ENCODE results near the gene DDOST.

DDOST gene

GRCh38 chr1:20683614-20684013, 22.4 kb upstream of the DDOST start:
- TF ChIP-seq GATA3 (IDR thresholded peaks at IDR 0.05; ENCODE audit: low read depth, low read length), result no peak

DNA sequence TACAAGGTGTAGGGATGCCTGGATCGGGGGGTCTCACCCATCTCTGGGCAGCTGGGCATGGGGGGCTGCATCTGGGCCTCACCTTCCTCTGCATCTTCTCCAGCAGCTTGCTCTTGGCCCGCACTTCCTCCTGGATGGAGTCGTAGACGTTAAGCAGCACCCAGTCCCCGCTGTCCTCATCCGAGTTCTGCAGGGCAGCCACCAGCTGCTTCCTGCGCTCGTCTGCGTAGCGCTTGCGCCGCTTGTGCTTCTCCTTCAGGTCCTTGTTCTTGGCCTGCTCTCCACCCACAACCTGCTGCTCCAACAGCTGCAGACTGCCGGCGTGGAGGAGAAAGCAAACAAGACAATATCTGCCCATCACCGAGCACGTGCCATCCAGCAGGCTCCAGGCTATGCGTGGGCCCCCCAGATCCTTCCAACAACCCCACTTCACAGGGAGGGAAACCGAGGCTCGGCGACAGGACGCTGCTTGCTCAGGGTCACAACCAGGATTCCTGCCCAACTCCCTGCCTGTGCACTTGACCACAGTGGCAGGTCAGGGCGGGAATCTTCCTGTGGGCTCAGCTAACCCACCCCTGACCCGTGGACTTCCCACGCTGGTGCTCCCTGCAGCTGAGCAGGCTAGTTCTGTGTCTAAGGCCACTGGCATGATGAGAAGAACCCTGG, 21.5 kb upstream of the DDOST start:
- TF ChIP-seq GATA2 (IDR thresholded peaks at IDR 0.05; ENCODE audit: low read depth, low read length) (no peak), GATA3 (IDR thresholded peaks at IDR 0.05; ENCODE audit: low read depth, low read length) (no peak)

GRCh38 chr1:20681999-20682398, 20.8 kb upstream of the DDOST start:
- TF ChIP-seq GATA3 (IDR thresholded peaks at IDR 0.05; ENCODE audit: low read depth, low read length), result no peak
- no peak for TF ChIP-seq GATA2 (IDR thresholded peaks at IDR 0.05; ENCODE audit: low read depth, low read length)

DNA sequence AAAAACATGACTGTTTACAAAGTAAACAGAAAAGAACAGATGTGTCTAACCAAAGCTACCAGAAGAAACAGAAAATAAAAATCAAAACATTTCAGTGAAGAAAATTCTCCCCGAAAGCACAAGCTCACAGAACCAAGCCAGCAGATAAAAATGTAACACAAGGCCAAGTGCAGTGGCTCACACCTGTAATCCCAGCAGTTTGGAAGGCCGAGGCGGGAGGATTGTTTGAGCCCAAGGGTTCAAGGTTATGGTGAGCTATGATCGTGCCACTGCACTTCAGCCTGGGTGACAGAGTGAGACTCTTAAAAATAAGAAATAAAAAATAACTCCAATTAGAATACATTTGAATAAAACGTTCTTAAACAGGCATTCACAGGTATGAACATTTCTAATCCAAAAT, 19.1 kb upstream of the DDOST start:
- TF ChIP-seq GATA3 (IDR thresholded peaks at IDR 0.05; ENCODE audit: low read depth, low read length), result no peak

GRCh38 chr1:20678599-20678998, 17.4 kb upstream of the DDOST start:
- TF ChIP-seq GATA2 (IDR thresholded peaks at IDR 0.05; ENCODE audit: low read depth, low read length), result no peak

GRCh38 chr1:20672265-20672632, 11.1 kb upstream of the DDOST start:
- TF ChIP-seq GATA2 (IDR thresholded peaks at IDR 0.05; ENCODE audit: low read depth, low read length) (no peak), GATA3 (IDR thresholded peaks at IDR 0.05; ENCODE audit: low read depth, low read length) (no peak)

DNA sequence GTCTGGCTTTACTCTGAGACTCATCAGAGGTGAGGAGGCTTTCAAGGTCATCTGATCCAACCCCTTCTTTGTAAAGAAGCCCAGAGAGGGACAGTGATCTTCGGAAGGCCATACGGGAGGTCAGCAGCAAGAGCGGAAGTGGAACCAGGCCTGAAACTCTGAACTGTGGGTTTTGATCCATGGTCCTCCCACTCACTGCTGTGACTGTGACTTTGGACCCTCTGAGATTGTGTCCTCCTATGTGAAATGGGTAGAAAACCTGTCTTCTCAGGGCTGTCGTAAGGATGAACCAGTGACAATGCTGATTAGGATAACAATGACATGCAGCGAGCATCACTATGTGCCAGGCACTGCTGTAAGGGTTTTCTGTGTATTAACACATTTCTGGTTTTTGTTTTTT, 9.8 kb upstream of the DDOST start:
- no peak for TF ChIP-seq GATA2 (IDR thresholded peaks at IDR 0.05; ENCODE audit: low read depth, low read length)
- no peak for TF ChIP-seq GATA3 (IDR thresholded peaks at IDR 0.05; ENCODE audit: low read depth, low read length)

DNA sequence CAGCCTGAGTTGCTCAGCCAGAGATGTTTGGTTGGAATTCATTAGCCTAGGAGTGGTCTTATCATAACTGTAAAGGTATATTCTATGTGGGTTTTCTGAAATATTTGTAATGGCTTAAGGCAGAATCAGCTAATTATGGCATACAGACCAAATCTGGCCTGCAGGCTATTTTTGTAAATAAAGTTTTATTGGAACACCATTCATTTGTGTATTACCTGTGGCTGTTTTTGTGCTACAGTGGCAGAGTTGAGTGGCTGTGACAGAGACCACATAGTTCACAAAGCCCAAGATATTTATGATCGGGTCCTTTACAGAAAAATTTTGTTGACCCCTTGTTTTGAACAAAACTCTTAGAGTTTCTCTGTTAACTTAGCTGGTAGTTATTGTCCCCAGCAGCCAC, 7.4 kb upstream of the DDOST start:
- TF ChIP-seq GATA3 (IDR thresholded peaks at IDR 0.05; ENCODE audit: low read depth, low read length), result no peak
- no peak for TF ChIP-seq GATA2 (IDR thresholded peaks at IDR 0.05; ENCODE audit: low read depth, low read length)

- TF ChIP-seq GATA3 (IDR thresholded peaks at IDR 0.05; ENCODE audit: low read depth, low read length), result no peak
- TF ChIP-seq GATA2 (IDR thresholded peaks at IDR 0.05; ENCODE audit: low read depth, low read length), result no peak
These were observed 5.6 kb upstream of the DDOST start for GRCh38 chr1:20666804-20667203.

DNA sequence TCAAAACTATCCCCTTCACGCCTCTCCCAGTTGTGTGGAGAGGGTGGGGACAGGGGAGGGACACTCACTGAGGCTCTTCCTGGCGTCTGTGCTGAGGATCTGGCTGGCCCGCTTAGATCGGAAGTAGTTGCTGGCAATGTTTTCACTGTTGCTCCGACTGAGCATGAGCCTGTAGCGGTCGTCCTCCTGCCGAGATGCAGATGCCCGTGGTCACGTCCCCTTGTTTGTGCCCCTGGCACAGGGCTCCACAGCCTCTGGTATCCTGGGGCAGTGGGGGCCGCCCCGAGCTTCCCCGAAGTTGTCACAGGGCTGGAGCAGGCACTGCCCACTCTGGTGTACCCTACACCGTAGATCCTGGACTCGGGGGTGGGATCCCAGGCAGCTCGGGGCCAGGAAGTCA, 5.0 kb upstream of the DDOST start:
- no peak for TF ChIP-seq GATA2 (IDR thresholded peaks at IDR 0.05; ENCODE audit: low read depth, low read length)
- TF ChIP-seq GATA3 (IDR thresholded peaks at IDR 0.05; ENCODE audit: low read depth, low read length), result no peak

GRCh38 chr1:20665726-20666125, 4.6 kb upstream of the DDOST start:
- TF ChIP-seq GATA3 (IDR thresholded peaks at IDR 0.05; ENCODE audit: low read depth, low read length) (no peak), GATA2 (IDR thresholded peaks at IDR 0.05; ENCODE audit: low read depth, low read length) (no peak)

GRCh38 chr1:20663969-20664715, 3.0 kb upstream of the DDOST start:
- TF ChIP-seq GATA2 (IDR thresholded peaks at IDR 0.05; ENCODE audit: low read depth, low read length), result no peak
- TF ChIP-seq GATA3 (IDR thresholded peaks at IDR 0.05; ENCODE audit: low read depth, low read length), result no peak

DNA sequence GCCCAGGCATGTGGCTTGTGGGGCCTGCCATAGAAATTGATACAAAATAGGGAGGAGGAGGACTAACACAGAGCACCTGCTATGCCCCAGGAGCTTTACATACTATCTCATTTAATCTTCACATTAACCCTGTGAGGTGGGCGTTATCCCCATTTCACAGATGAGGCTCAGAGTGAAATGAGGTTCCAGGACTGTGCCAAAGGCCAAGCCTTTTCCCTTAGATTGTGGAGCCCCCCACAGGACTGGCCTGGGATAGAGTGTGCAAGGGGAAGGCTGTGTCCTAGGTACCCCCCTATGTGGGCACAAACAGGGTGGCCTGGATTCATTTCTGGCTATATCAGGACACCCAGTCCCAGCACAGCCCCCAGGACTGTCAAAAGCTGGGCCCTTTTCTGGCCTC, 2.2 kb upstream of the DDOST start:
- TF ChIP-seq GATA2 (IDR thresholded peaks at IDR 0.05; ENCODE audit: low read depth, low read length) (no peak), GATA3 (IDR thresholded peaks at IDR 0.05; ENCODE audit: low read depth, low read length) (no peak)

GRCh38 chr1:20662110-20662475, 924 bp upstream of the DDOST start:
- TF ChIP-seq GATA3 (IDR thresholded peaks at IDR 0.05; ENCODE audit: low read depth, low read length), result no peak
- no peak for TF ChIP-seq GATA2 (IDR thresholded peaks at IDR 0.05; ENCODE audit: low read depth, low read length)

GRCh38 chr1:20660847-20661206, 342 bp downstream of the DDOST start:
- TF ChIP-seq GATA3 (IDR thresholded peaks at IDR 0.05; ENCODE audit: low read depth, low read length) (no peak), GATA2 (IDR thresholded peaks at IDR 0.05; ENCODE audit: low read depth, low read length) (no peak)

GRCh38 chr1:20660363-20660762, 806 bp downstream of the DDOST start:
- TF ChIP-seq GATA3 (IDR thresholded peaks at IDR 0.05; ENCODE audit: low read depth, low read length), result no peak
- no peak for TF ChIP-seq GATA2 (IDR thresholded peaks at IDR 0.05; ENCODE audit: low read depth, low read length)

Measured in SH-SY5Y (cell line).